H9 (cell line): ENCODE results near the gene DOCK2. TPM values are rescaled to one million over a fixed set of nuclear protein-coding genes. Genes with fewer than 3 reads are reported as not detected.

Experiments
- DNase-seq: peaks from one replicate; pipeline ENCODE4 v3.0.0-alpha.2; 2017
- H2AFZ ChIP-seq: one replicate; pipeline ENCODE4 v1.6.1; 2013; ENCODE audit warnings: mild to moderate bottlenecking, low read length, control low read depth, moderate library complexity
- H2AK5ac ChIP-seq: 2 replicates; pipeline ENCODE4 v1.6.1; 2013; ENCODE audit warnings: low read length, control low read depth, mixed read lengths; ENCODE audit not compliant: insufficient read length
- H2BK120ac ChIP-seq: one replicate; pipeline ENCODE4 v1.6.1; 2013; ENCODE audit warnings: low read depth, mild to moderate bottlenecking, low read length, control low read depth, inconsistent platforms; ENCODE audit not compliant: poor library complexity, severe bottlenecking
- H2BK12ac ChIP-seq: 2 replicates; pipeline ENCODE4 v1.6.1; 2013; ENCODE audit warnings: low read length, control low read depth, mixed read lengths, low read depth; ENCODE audit not compliant: insufficient read length
- H2BK15ac ChIP-seq: 2 replicates; pipeline ENCODE4 v1.6.1; 2013; ENCODE audit warnings: low read depth, low read length, control low read depth
- H2BK20ac ChIP-seq: one replicate; pipeline ENCODE4 v1.6.1; 2013; ENCODE audit warnings: low read depth, mild to moderate bottlenecking, low read length, control low read depth, inconsistent platforms; ENCODE audit not compliant: poor library complexity, severe bottlenecking
- H2BK5ac ChIP-seq: 2 replicates; pipeline ENCODE4 v1.6.1; 2013; ENCODE audit warnings: low read length, control low read depth, mixed read lengths; ENCODE audit not compliant: insufficient read length
- H3K14ac ChIP-seq: 2 replicates; pipeline ENCODE4 v1.6.1; 2013; ENCODE audit warnings: low read length, control low read depth; ENCODE audit not compliant: insufficient read depth
- H3K18ac ChIP-seq: 2 replicates; pipeline ENCODE4 v1.6.1; 2013; ENCODE audit warnings: low read depth, mild to moderate bottlenecking, mixed read lengths, low read length, control low read depth; ENCODE audit not compliant: insufficient read length
- H3K23ac ChIP-seq: 2 replicates; pipeline ENCODE4 v1.6.1; 2013; ENCODE audit warnings: low read length, control low read depth, mixed read lengths, low read depth; ENCODE audit not compliant: insufficient read length
- H3K23me2 ChIP-seq: 2 replicates; pipeline ENCODE4 v1.6.1; 2013; ENCODE audit warnings: low read depth, mild to moderate bottlenecking, mixed read lengths, low read length, control low read depth; ENCODE audit not compliant: insufficient read length, poor library complexity, severe bottlenecking
- H3K27ac ChIP-seq: 2 replicates; pipeline ENCODE4 v1.5.1; 2013; ENCODE audit warnings: low read length, control low read depth, mixed read lengths, low read depth; ENCODE audit not compliant: insufficient read length
- H3K27me3 ChIP-seq: 2 replicates; pipeline ENCODE4 v1.6.1; 2013; ENCODE audit warnings: low read length, control low read depth, inconsistent platforms; ENCODE audit not compliant: insufficient read depth
- H3K4ac ChIP-seq: 2 replicates; pipeline ENCODE4 v1.6.1; 2013; ENCODE audit warnings: low read depth, mild to moderate bottlenecking, control low read depth, inconsistent platforms, low read length, moderate library complexity
- H3K4me1 ChIP-seq: 2 replicates; pipeline ENCODE4 v1.6.1; 2013; ENCODE audit warnings: low read length, control low read depth, inconsistent platforms; ENCODE audit not compliant: insufficient read depth
- H3K4me2 ChIP-seq: 2 replicates; pipeline ENCODE4 v1.6.1; 2013; ENCODE audit warnings: low read length, control low read depth, mixed read lengths; ENCODE audit not compliant: insufficient read length, insufficient read depth
- H3K56ac ChIP-seq: 2 replicates; pipeline ENCODE4 v1.6.1; 2013; ENCODE audit warnings: low read depth, mild to moderate bottlenecking, mixed read lengths, low read length, control low read depth; ENCODE audit not compliant: insufficient read length
- H3K79me1 ChIP-seq: 2 replicates; pipeline ENCODE4 v1.6.1; 2013; ENCODE audit warnings: low read depth, mild to moderate bottlenecking, moderate library complexity, low read length, control low read depth, inconsistent platforms; ENCODE audit not compliant: insufficient read depth, poor library complexity, severe bottlenecking
- H3K79me2 ChIP-seq: 2 replicates; pipeline ENCODE4 v1.6.1; 2013; ENCODE audit warnings: low read length, control low read depth, inconsistent platforms; ENCODE audit not compliant: insufficient read depth
- H3K9ac ChIP-seq: 2 replicates; pipeline ENCODE4 v1.6.1; 2013; ENCODE audit warnings: low read length, control low read depth, mixed read lengths; ENCODE audit not compliant: insufficient read length; ENCODE audit errors: extremely low read depth
- H3K9me3 ChIP-seq: one replicate; pipeline ENCODE4 v1.6.1; 2013; ENCODE audit warnings: low read depth, low read length, inconsistent platforms; ENCODE audit not compliant: control insufficient read depth
- H3T11ph ChIP-seq: one replicate; pipeline ENCODE4 v1.6.1; 2013; ENCODE audit warnings: mild to moderate bottlenecking, low read length, control low read depth, inconsistent platforms
- H4K20me1 ChIP-seq: one replicate; pipeline ENCODE4 v1.6.1; 2013; ENCODE audit not compliant: control insufficient read depth, insufficient read length, insufficient read depth
- H4K5ac ChIP-seq: 2 replicates; pipeline ENCODE4 v1.6.1; 2013; ENCODE audit warnings: low read depth, mild to moderate bottlenecking, mixed read lengths, low read length, control low read depth; ENCODE audit not compliant: insufficient read length
- H4K8ac ChIP-seq: replicated peaks from 2 replicates; pipeline ENCODE4 v1.6.1; 2013; ENCODE audit warnings: low read length, control low read depth, mixed read lengths, low read depth; ENCODE audit not compliant: insufficient read length
- H4K91ac ChIP-seq: 2 replicates; pipeline ENCODE4 v1.6.1; 2013; ENCODE audit warnings: low read depth, mild to moderate bottlenecking, moderate library complexity, mixed read lengths, low read length, control low read depth; ENCODE audit not compliant: insufficient read length
- H3K27ac Mint-ChIP-seq, 3 experiments: 2 replicates in 2 of 3; 3 replicates in 1 of 3; pipeline ENCODE4 v1.8.0; 2020 to 2021; ENCODE audit warnings: mixed read lengths in 3 of 3, mild to moderate bottlenecking in 1 of 3, moderate library complexity in 1 of 3
- H3K27me3 Mint-ChIP-seq: 2 replicates; pipeline ENCODE4 v1.8.0; 2021; ENCODE audit warnings: low read depth, mild to moderate bottlenecking, moderate library complexity, mixed read lengths
- H3K36me3 Mint-ChIP-seq, 3 experiments: 2 replicates in 2 of 3; 3 replicates in 1 of 3; pipeline ENCODE4 v1.8.0; 2020 to 2021; ENCODE audit warnings: low read depth in 3 of 3, mixed read lengths in 3 of 3; ENCODE audit not compliant: insufficient read depth in 1 of 3
- H3K4me1 Mint-ChIP-seq, 2 experiments: 2 replicates each; pipeline ENCODE4 v1.8.0; 2020; ENCODE audit warnings: mixed read lengths in 2 of 2
- H3K4me3 Mint-ChIP-seq, 2 experiments: 2 replicates in 1 of 2; 3 replicates in 1 of 2; pipeline ENCODE4 v1.8.0; 2020 to 2021; ENCODE audit warnings: mild to moderate bottlenecking in 2 of 2, mixed read lengths in 2 of 2, moderate library complexity in 1 of 2
- H3K9me3 Mint-ChIP-seq, 2 experiments: 2 replicates in 1 of 2; 3 replicates in 1 of 2; pipeline ENCODE4 v1.8.0; 2020; ENCODE audit warnings: mild to moderate bottlenecking in 2 of 2, mixed read lengths in 2 of 2, moderate library complexity in 1 of 2
- WGBS: extraction: QIAGEN DNeasy Blood & Tissue Kit; methylation state at CpG from one replicate; pipeline ENCODE4 v1.1.7; 2013; ENCODE audit warnings: missing lambda C conversion rate, low lambda C conversion rate, mixed read lengths; ENCODE audit not compliant: insufficient read length; ENCODE audit errors: extremely low coverage; 5-methylcytosine and 5-hydroxymethylcytosine counted together
- total RNA-seq: library from RNA; stranded (reverse); gene quantifications from 2 replicates; pipeline ENCODE4 v1.2.1, GENCODE V29; 2021
- TF ChIP-seq, protein P1 (sequence below): fragments of 200-600 bp; sonication (generic); conservative IDR thresholded peaks from 3 replicates; pipeline ENCODE4 v1.8.0; 2021; ENCODE audit warnings: antibody characterized with exemption, mild to moderate bottlenecking

DOCK2 gene
- total RNA-seq, 1 experiment from 2014 or later, result 7.8 TPM

DNA sequence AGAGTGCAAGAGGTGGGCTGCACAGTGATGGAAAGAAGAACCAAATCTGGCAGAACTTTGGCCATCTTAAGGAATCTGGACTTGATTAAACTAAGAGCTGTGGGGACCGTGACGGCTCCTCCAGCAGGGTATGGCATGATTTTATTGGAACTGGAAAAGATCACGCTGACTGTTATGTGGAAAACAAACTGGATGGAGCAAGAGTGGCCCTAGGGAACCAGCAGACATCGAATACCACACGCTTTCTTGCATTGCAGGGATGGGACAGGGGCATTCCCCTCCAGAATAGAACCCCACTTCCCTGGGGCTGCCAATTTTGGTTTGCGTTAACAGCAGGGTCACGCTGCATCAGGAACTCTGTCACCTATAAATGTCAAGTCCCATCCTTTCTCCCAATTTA is 304.5 kb downstream of the DOCK2 start:
- no peaks in the 10 kb centered on the region for H3K79me1 ChIP-seq
- no peak overlapping the region for H3K4ac ChIP-seq
- DNase-seq, result no peak
- H3K23ac ChIP-seq, result no peak overlapping the region
- H2AK5ac ChIP-seq, result no peak overlapping the region
- no peak overlapping the region for H2BK5ac ChIP-seq
- H4K20me1 ChIP-seq, result no peaks in the 10 kb centered on the region
- no peaks in the 10 kb centered on the region for H3K9me3 Mint-ChIP-seq
- WGBS, result no CpG with 5 or more reads among the region's 7 CpGs
- H3K4me1 Mint-ChIP-seq, result peaks cover 18 to 22% of the 10 kb centered on the region in 2 experiments
- no peak overlapping the region for H3K14ac ChIP-seq
- H2AFZ ChIP-seq, result no peak overlapping the region
- H4K8ac ChIP-seq, result no peak overlapping the region
- H3K27ac ChIP-seq, result no peak overlapping the region
- H4K5ac ChIP-seq, result no peak overlapping the region
- H2BK15ac ChIP-seq, result no peak overlapping the region
- H2BK12ac ChIP-seq, result no peak overlapping the region
- H3K36me3 Mint-ChIP-seq, result no peaks in the 10 kb centered on the region
- H2BK120ac ChIP-seq, result no peak overlapping the region
- no peak overlapping the region for H4K91ac ChIP-seq
- no peaks in the 10 kb centered on the region for H3K9me3 ChIP-seq
- no peak overlapping the region for H3K4me3 Mint-ChIP-seq
- no peaks in the 10 kb centered on the region for H3K79me2 ChIP-seq
- H3T11ph ChIP-seq, result no peak overlapping the region
- no peak overlapping the region for H3K56ac ChIP-seq
- TF ChIP-seq, protein P1, sequence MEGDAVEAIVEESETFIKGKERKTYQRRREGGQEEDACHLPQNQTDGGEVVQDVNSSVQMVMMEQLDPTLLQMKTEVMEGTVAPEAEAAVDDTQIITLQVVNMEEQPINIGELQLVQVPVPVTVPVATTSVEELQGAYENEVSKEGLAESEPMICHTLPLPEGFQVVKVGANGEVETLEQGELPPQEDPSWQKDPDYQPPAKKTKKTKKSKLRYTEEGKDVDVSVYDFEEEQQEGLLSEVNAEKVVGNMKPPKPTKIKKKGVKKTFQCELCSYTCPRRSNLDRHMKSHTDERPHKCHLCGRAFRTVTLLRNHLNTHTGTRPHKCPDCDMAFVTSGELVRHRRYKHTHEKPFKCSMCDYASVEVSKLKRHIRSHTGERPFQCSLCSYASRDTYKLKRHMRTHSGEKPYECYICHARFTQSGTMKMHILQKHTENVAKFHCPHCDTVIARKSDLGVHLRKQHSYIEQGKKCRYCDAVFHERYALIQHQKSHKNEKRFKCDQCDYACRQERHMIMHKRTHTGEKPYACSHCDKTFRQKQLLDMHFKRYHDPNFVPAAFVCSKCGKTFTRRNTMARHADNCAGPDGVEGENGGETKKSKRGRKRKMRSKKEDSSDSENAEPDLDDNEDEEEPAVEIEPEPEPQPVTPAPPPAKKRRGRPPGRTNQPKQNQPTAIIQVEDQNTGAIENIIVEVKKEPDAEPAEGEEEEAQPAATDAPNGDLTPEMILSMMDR, result no peak
- no peak overlapping the region for H3K18ac ChIP-seq
- H3K27me3 Mint-ChIP-seq, result peaks cover 2% of the 10 kb centered on the region
- H3K4me1 ChIP-seq, result peaks cover 4% of the 10 kb centered on the region; the same call in 1 of the 2 replicates
- peak overlapping the region in 1 of 3 experiments; percentile 36; a peak in 1 of 7 replicates for H3K27ac Mint-ChIP-seq
- no peaks in the 10 kb centered on the region for H3K23me2 ChIP-seq
- no peak overlapping the region for H3K9ac ChIP-seq
- H3K27me3 ChIP-seq, result no peaks in the 10 kb centered on the region
- H3K4me2 ChIP-seq, result no peak overlapping the region
- H2BK20ac ChIP-seq, result no peak overlapping the region
